OCI-LY7 (cell line): ENCODE data around the gene CCNJ. TPM values are rescaled to one million over a fixed set of nuclear protein-coding genes. Genes with fewer than 3 reads are reported as not detected.

ENCODE experiments used
- BruUV-seq: library from RNA; stranded (reverse); fragments of 400-500 nt; replicated peaks from 2 replicates; lab custom pipeline; 2021; lab: Mats Ljungman, UMichigan
- CTCF ChIA-PET: fragments of 300-600 bp; sonication (Branson Sonifier 250); formaldehyde crosslinking; loops from one replicate; lab custom pipeline; 2022; ENCODE audit warnings: antibody characterized with exemption; ENCODE audit not compliant: unreplicated experiment; lab: Charles Lee
- POLR2A ChIA-PET: fragments of 300-600 bp; sonication (Branson Sonifier 250); formaldehyde crosslinking; loops from one replicate; lab custom pipeline; 2022; ENCODE audit warnings: antibody characterized with exemption; lab: Charles Lee
- DNase-seq: peaks from one replicate; pipeline ENCODE4 v3.0.0-alpha.2; 2015; ENCODE audit warnings: low spot score
- H2AFZ ChIP-seq: fragments of 200-600 bp; sonication (generic), shearing (Covaris generic); 2 replicates; pipeline ENCODE4 v1.6.1; 2014; ENCODE audit warnings: mild to moderate bottlenecking, antibody characterized with exemption, low read length, moderate library complexity
- H3K27ac ChIP-seq: fragments of 200-600 bp; sonication (generic); 2 replicates; pipeline ENCODE4 v1.5.1; 2014; ENCODE audit warnings: mixed run types, low read depth, mild to moderate bottlenecking, moderate library complexity, low read length, inconsistent platforms; ENCODE audit not compliant: poor library complexity, severe bottlenecking
- H3K36me3 ChIP-seq: fragments of 200-600 bp; sonication (generic); 2 replicates; pipeline ENCODE4 v1.6.1; 2014; ENCODE audit warnings: mild to moderate bottlenecking, antibody characterized with exemption, low read length, moderate library complexity, mixed read lengths; ENCODE audit not compliant: insufficient read depth
- H3K4me1 ChIP-seq: fragments of 200-600 bp; sonication (generic); 2 replicates; pipeline ENCODE4 v1.5.1; 2014; ENCODE audit warnings: mild to moderate bottlenecking, low read length; ENCODE audit not compliant: insufficient read depth, poor library complexity, severe bottlenecking
- H3K4me2 ChIP-seq: fragments of 200-600 bp; sonication (generic); 2 replicates; pipeline ENCODE4 v1.6.1; 2014; ENCODE audit warnings: mild to moderate bottlenecking, low read length
- H3K4me3 ChIP-seq: fragments of 200-600 bp; sonication (generic); 2 replicates; pipeline ENCODE4 v1.5.1; 2014; ENCODE audit warnings: mild to moderate bottlenecking, low read depth, low read length; ENCODE audit not compliant: poor library complexity, severe bottlenecking
- H3K79me2 ChIP-seq: fragments of 200-600 bp; sonication (generic); 2 replicates; pipeline ENCODE4 v1.6.1; 2016; ENCODE audit warnings: low read depth, mild to moderate bottlenecking, low read length, moderate library complexity, mixed read lengths; ENCODE audit not compliant: insufficient read depth
- H3K9me2 ChIP-seq: fragments of 200-600 bp; sonication (generic); 2 replicates; pipeline ENCODE4 v1.6.1; 2016; ENCODE audit warnings: mild to moderate bottlenecking, low read length, mixed read lengths; ENCODE audit not compliant: insufficient read depth
- H3K9me3 ChIP-seq: fragments of 200-600 bp; sonication (generic); 2 replicates; pipeline ENCODE4 v1.6.1; 2014; ENCODE audit warnings: mild to moderate bottlenecking, mixed run types, low read length, mixed read lengths
- H4K20me1 ChIP-seq: fragments of 200-600 bp; sonication (generic); 2 replicates; pipeline ENCODE4 v1.6.1; 2014; ENCODE audit warnings: mild to moderate bottlenecking, antibody characterized with exemption, low read length, moderate library complexity, mixed read lengths; ENCODE audit not compliant: insufficient read depth
- EZH2phosphoT487 ChIP-seq: fragments of 200-600 bp; sonication (generic); IDR thresholded peaks from 2 replicates; pipeline ENCODE4 v1.6.1; 2018; ENCODE audit warnings: low read depth, borderline replicate concordance, mild to moderate bottlenecking, mixed run types, antibody characterized with exemption, low read length, moderate library complexity, mixed read lengths
- intact Hi-C: fragments of 100-400 bp; cut with micrococcal nuclease; formaldehyde crosslinking; loops from one replicate; pipeline ENCODE4 v1.10.0; 2022; ENCODE audit not compliant: unreplicated experiment
- total RNA-seq, 2 experiments: library from RNA; depleted of rRNA in 1 of 2; stranded (reverse); fragments of >200 nt in 1 of 2; shearing (Covaris generic) in 1 of 2; gene quantifications; 2 replicates each; pipeline ENCODE4 v1.2.3, GENCODE V29; 2014 to 2022
- TF ChIP-seq, protein P1 (sequence below): fragments of 200-600 bp; sonication (generic); conservative IDR thresholded peaks from 2 replicates; pipeline ENCODE4 v1.5.1; 2014; ENCODE audit warnings: mild to moderate bottlenecking, antibody characterized with exemption, low read length, moderate library complexity, mixed read lengths

Gene CCNJ
- total RNA-seq, 2 experiments from 2014 or later = 8.2 to 13.3 TPM

DNA sequence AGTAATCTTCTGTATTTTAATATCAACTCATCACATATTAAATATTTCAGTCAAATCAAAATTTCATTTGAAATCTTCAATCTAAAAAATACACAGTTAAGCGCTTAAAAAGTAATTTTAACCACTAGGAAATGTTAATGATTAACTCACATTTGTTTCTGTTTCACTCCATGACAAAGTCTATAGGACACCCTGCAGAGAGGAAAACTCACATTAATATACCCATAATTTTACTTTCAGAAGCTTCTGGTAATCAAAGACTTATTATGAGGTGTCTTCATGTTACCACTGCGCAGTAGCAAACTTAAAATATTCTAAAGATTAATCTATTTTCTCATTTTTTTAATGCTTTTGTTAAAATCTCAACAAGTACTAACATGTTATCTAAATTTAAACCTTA is 45.7 kb downstream of the CCNJ start:
- no peaks in the 10 kb centered on the region for H3K79me2 ChIP-seq
- ChIA-PET POLR2A (interaction anchor here (0.5 to 2.5 kb wide), 16 partner anchors 12 to 1184 kb away, joined by 3 to 32 read pairs (median 3); partner anchors contain the start of gene ZNF518A), CTCF (no interaction called here)
- no peaks in the 10 kb centered on the region for H3K9me2 ChIP-seq
- no peaks in the 10 kb centered on the region for H4K20me1 ChIP-seq
- H3K4me1 ChIP-seq = peaks cover 11% of the 10 kb centered on the region
- peak overlapping the region; percentile 68 for H3K4me2 ChIP-seq
- H3K9me3 ChIP-seq = no peaks in the 10 kb centered on the region
- TF ChIP-seq, protein P1, sequence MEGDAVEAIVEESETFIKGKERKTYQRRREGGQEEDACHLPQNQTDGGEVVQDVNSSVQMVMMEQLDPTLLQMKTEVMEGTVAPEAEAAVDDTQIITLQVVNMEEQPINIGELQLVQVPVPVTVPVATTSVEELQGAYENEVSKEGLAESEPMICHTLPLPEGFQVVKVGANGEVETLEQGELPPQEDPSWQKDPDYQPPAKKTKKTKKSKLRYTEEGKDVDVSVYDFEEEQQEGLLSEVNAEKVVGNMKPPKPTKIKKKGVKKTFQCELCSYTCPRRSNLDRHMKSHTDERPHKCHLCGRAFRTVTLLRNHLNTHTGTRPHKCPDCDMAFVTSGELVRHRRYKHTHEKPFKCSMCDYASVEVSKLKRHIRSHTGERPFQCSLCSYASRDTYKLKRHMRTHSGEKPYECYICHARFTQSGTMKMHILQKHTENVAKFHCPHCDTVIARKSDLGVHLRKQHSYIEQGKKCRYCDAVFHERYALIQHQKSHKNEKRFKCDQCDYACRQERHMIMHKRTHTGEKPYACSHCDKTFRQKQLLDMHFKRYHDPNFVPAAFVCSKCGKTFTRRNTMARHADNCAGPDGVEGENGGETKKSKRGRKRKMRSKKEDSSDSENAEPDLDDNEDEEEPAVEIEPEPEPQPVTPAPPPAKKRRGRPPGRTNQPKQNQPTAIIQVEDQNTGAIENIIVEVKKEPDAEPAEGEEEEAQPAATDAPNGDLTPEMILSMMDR = no peak
- TF ChIP-seq EZH2phosphoT487 = no peak
- DNase-seq = no peak
- H3K4me3 ChIP-seq = peak overlapping the region; percentile 76
- H2AFZ ChIP-seq = peak overlapping the region; percentile 92
- peak overlapping the region; percentile 86 for H3K27ac ChIP-seq
- BruUV-seq = no TSS peak
- intact Hi-C loops = loop anchor here (1.0 kb wide), 1 partner anchor 46 kb away; the partner anchor contains the start of gene CCNJ
- no peaks in the 10 kb centered on the region for H3K36me3 ChIP-seq

DNA sequence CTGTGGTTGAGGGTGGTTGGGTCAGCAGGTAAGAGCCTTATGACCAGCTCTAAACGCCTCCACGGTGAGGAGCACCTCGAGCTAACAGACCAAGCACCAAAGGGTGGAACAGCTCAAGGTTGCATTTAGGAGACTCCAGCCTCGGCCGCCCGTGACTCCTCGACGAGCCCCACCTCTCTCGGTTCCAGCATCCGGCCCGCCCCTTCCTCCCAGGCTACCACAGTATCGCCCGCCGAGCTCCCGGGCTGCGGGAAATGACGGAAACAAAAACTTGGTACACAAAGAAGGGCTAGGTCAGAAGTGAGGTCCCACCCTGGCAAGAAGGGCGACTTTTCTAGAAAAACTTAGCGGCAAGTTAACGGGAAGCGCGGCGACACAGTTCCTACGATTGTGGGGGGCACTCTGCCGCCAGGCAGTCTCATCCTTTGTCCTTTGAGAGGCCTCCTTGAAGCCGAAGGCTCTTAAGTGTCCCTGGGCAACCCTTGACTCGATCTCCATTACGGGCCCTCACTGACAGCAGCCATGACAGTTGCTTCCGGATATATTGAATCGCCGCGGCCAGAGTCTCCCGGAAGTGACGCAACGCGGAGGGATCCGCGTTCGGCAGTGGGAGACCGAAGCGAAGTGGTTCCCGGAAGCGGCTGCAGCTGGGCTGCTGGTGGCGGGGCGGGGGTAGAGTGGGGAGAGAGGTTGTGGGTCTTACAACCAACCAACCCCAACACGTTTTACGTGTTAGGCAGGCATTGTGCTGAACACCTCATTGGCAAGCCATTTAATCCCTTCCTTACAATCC is 46.5 kb downstream of the CCNJ start:
- no peak for TF ChIP-seq EZH2phosphoT487
- TF ChIP-seq, protein P1 = 0 out of 2 replicates have a peak, but pooled peaks have one; percentile 3
- BruUV-seq = TSS peak; percentile 59
- no peaks in the 10 kb centered on the region for H3K9me2 ChIP-seq
- H3K4me1 ChIP-seq = peaks cover 11% of the 10 kb centered on the region
- H3K9me3 ChIP-seq = no peaks in the 10 kb centered on the region
- H3K4me2 ChIP-seq = peak overlapping the region; percentile 68
- no peaks in the 10 kb centered on the region for H4K20me1 ChIP-seq
- ChIA-PET POLR2A (interaction anchor here (0.5 to 2.5 kb wide), 17 partner anchors 13 to 1183 kb away, joined by 3 to 32 read pairs (median 3); partner anchors contain the start of gene ZNF518A), CTCF (no interaction called here)
- H3K27ac ChIP-seq = peak overlapping the region; percentile 86
- peak overlapping the region; percentile 76 for H3K4me3 ChIP-seq
- H2AFZ ChIP-seq = peak overlapping the region; percentile 92
- no peaks in the 10 kb centered on the region for H3K79me2 ChIP-seq
- DNase-seq = peak; percentile 98
- intact Hi-C loops = loop anchor here (1.0 kb wide), 3 partner anchors 40 to 203 kb away; partner anchors contain the start of genes CCNJ and ZNF518A
- no peaks in the 10 kb centered on the region for H3K36me3 ChIP-seq
